NCI-H460 (cell line): ENCODE data around the gene PDE1C. TPM values are rescaled to one million over a fixed set of nuclear protein-coding genes. Genes with fewer than 3 reads are reported as not detected.

Source experiments
- DNase-seq: peaks from one replicate; pipeline ENCODE4 v3.0.0-alpha.2; 2016; ENCODE audit warnings: low read depth; ENCODE audit errors: extremely low read depth
- total RNA-seq: library from RNA; depleted of rRNA; stranded (reverse); fragments of >200 nt; shearing (Covaris generic); gene quantifications from 2 replicates; pipeline ENCODE4 v1.2.3, GENCODE V29; 2014

Gene PDE1C
- total RNA-seq, 1 experiment from 2014 or later = 48.7 TPM

- DNase-seq = no peak
Measured at GRCh38 chr7:32075612-32076011, 5.4 kb upstream of the PDE1C start.

GRCh38 chr7:32074787-32075585 is 4.8 kb upstream of the PDE1C start:
- DNase-seq = no peak

GRCh38 chr7:32073533-32073932 is 3.3 kb upstream of the PDE1C start:
- no peak for DNase-seq

- DNase-seq = no peak
Measured at GRCh38 chr7:32072397-32072796, 2.2 kb upstream of the PDE1C start.

- no peak for DNase-seq
Measured at GRCh38 chr7:32071466-32072091, 1.4 kb upstream of the PDE1C start.

- no peak for DNase-seq
Measured at GRCh38 chr7:32070051-32070405, 179 bp downstream of the PDE1C start.

- no peak for DNase-seq
Measured at GRCh38 chr7:32069116-32069650, 1.0 kb downstream of the PDE1C start.

- no peak for DNase-seq
Measured at GRCh38 chr7:32068411-32069101, 1.7 kb downstream of the PDE1C start.

- no peak for DNase-seq
Measured at GRCh38 chr7:32066441-32066840, 3.8 kb downstream of the PDE1C start.

GRCh38 chr7:32063614-32064013 is 6.6 kb downstream of the PDE1C start:
- no peak for DNase-seq

GRCh38 chr7:32062150-32062549 is 8.1 kb downstream of the PDE1C start:
- DNase-seq = peak; percentile 67

GRCh38 chr7:32061346-32061745 is 8.9 kb downstream of the PDE1C start:
- DNase-seq = no peak

GRCh38 chr7:32059289-32060011 is 10.8 kb downstream of the PDE1C start:
- no peak for DNase-seq

- DNase-seq = no peak
Measured at GRCh38 chr7:32058002-32058401, 12.2 kb downstream of the PDE1C start.

GRCh38 chr7:32056767-32057166 is 13.4 kb downstream of the PDE1C start:
- no peak for DNase-seq

GRCh38 chr7:32053204-32053603 is 17.0 kb downstream of the PDE1C start:
- DNase-seq = no peak

GRCh38 chr7:32051128-32051527 is 19.1 kb downstream of the PDE1C start:
- no peak for DNase-seq

GRCh38 chr7:32049599-32049998 is 20.6 kb downstream of the PDE1C start:
- DNase-seq = no peak

- DNase-seq = no peak
Measured at GRCh38 chr7:32048970-32049491, 21.2 kb downstream of the PDE1C start.

GRCh38 chr7:32047801-32048200 is 22.4 kb downstream of the PDE1C start:
- DNase-seq = no peak

- DNase-seq = no peak
Measured at GRCh38 chr7:32047075-32047474, 23.1 kb downstream of the PDE1C start.
